ENCODE data around the gene IER5L.

IER5L gene

GRCh38 chr9:129184219-129184524, 6.1 kb upstream of the IER5L start:
- no peak overlapping the region for H3K4me3 ChIP-seq (ENCODE audit: low read length)
- no peak for DNase-seq (ENCODE audit: low read depth, low spot score)

- DNase-seq (ENCODE audit: low read depth, low spot score), result no peak
Measured at GRCh38 chr9:129183495-129184218, 5.6 kb upstream of the IER5L start.

GRCh38 chr9:129182625-129183494, 4.8 kb upstream of the IER5L start:
- no peak overlapping the region for H3K4me3 ChIP-seq (ENCODE audit: low read length)
- DNase-seq (ENCODE audit: low read depth, low spot score), result no peak

More at GRCh38 chr9:129183495-129184218, 5.6 kb upstream of the IER5L start:
- H3K4me3 ChIP-seq (ENCODE audit: low read length), result no peak overlapping the region

- no peak for DNase-seq (ENCODE audit: low read depth, low spot score)
- H3K4me3 ChIP-seq (ENCODE audit: low read length), result no peak overlapping the region
Measured at GRCh38 chr9:129182122-129182521, 4.1 kb upstream of the IER5L start.

GRCh38 chr9:129181246-129181645, 3.2 kb upstream of the IER5L start:
- H3K4me3 ChIP-seq (ENCODE audit: low read length), result no peak overlapping the region
- DNase-seq (ENCODE audit: low read depth, low spot score), result no peak

GRCh38 chr9:129178568-129179382, 714 bp upstream of the IER5L start:
- H3K4me3 ChIP-seq (ENCODE audit: low read length), result peak overlapping the region; percentile 40
- DNase-seq (ENCODE audit: low read depth, low spot score), result no peak

GRCh38 chr9:129177443-129177790, 644 bp downstream of the IER5L start:
- peak overlapping the region; percentile 59 for H3K4me3 ChIP-seq (ENCODE audit: low read length)
- no peak for DNase-seq (ENCODE audit: low read depth, low spot score)

GRCh38 chr9:129176701-129177442, 1.2 kb downstream of the IER5L start:
- H3K4me3 ChIP-seq (ENCODE audit: low read length), result peak overlapping the region; percentile 66
- no peak for DNase-seq (ENCODE audit: low read depth, low spot score)

GRCh38 chr9:129175825-129176633, 2.0 kb downstream of the IER5L start:
- H3K4me3 ChIP-seq (ENCODE audit: low read length), result peak overlapping the region; percentile 66
- peak; percentile 60 for DNase-seq (ENCODE audit: low read depth, low spot score)

- DNase-seq (ENCODE audit: low read depth, low spot score), result no peak
- peak overlapping the region; percentile 66 for H3K4me3 ChIP-seq (ENCODE audit: low read length)
Measured at GRCh38 chr9:129175515-129175824, 2.6 kb downstream of the IER5L start.

- H3K4me3 ChIP-seq (ENCODE audit: low read length), result peak overlapping the region; percentile 66
- DNase-seq (ENCODE audit: low read depth, low spot score), result peak; percentile 31
Measured at GRCh38 chr9:129174724-129175514, 3.1 kb downstream of the IER5L start.

- peak overlapping the region; percentile 66 for H3K4me3 ChIP-seq (ENCODE audit: low read length)
- peak; percentile 69 for DNase-seq (ENCODE audit: low read depth, low spot score)
Measured at GRCh38 chr9:129174102-129174723, 3.8 kb downstream of the IER5L start.

- no peak overlapping the region for H3K4me3 ChIP-seq (ENCODE audit: low read length)
- DNase-seq (ENCODE audit: low read depth, low spot score), result no peak
Measured at GRCh38 chr9:129173296-129174101, 4.6 kb downstream of the IER5L start.

- DNase-seq (ENCODE audit: low read depth, low spot score), result no peak
- no peak overlapping the region for H3K4me3 ChIP-seq (ENCODE audit: low read length)
Measured at GRCh38 chr9:129172816-129173215, 5.2 kb downstream of the IER5L start.

GRCh38 chr9:129171993-129172751, 5.9 kb downstream of the IER5L start:
- no peak overlapping the region for H3K4me3 ChIP-seq (ENCODE audit: low read length)
- DNase-seq (ENCODE audit: low read depth, low spot score), result no peak

- no peak for DNase-seq (ENCODE audit: low read depth, low spot score)
- no peak overlapping the region for H3K4me3 ChIP-seq (ENCODE audit: low read length)
Measured at GRCh38 chr9:129170229-129170628, 7.8 kb downstream of the IER5L start.
